GM12892 (cell line): ENCODE data around the gene RPS6KC1.

ENCODE experiments used
- POLR2A ChIP-seq: IDR thresholded peaks from 2 replicates; pipeline ENCODE4 v1.6.1; 2011; ENCODE audit warnings: low read depth, low read length, control low read depth
- POLR2AphosphoS5 ChIP-seq: IDR thresholded peaks from 2 replicates; pipeline ENCODE4 v1.6.1; 2011; ENCODE audit warnings: low read depth, low read length, control low read depth
- TAF1 ChIP-seq: IDR thresholded peaks from 2 replicates; pipeline ENCODE4 v1.6.1; 2011; ENCODE audit warnings: low read depth, mild to moderate bottlenecking, control low read depth, low read length, borderline replicate concordance

DNA sequence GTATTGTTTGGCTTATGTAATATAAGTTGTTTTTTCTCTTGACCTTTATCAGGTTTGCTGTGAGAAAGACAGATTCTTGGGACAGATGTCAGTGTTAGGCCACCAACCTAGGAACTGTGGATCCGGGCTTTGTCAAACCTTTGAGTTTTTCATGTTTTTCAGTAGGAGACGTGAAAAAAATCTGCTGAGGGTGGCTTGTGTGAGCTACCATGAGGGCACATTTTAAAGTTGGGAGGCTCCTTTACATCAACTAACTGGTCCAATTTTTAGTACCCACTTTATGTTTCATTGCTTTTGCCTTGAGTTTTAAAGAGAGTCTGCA is 801 bp downstream of the RPS6KC1 start:
- TF ChIP-seq POLR2A, result no peak
- TF ChIP-seq POLR2AphosphoS5, result no peak
- no peak for TF ChIP-seq TAF1
